ENCODE results near the gene LDLRAD4.

The LDLRAD4 gene

DNA sequence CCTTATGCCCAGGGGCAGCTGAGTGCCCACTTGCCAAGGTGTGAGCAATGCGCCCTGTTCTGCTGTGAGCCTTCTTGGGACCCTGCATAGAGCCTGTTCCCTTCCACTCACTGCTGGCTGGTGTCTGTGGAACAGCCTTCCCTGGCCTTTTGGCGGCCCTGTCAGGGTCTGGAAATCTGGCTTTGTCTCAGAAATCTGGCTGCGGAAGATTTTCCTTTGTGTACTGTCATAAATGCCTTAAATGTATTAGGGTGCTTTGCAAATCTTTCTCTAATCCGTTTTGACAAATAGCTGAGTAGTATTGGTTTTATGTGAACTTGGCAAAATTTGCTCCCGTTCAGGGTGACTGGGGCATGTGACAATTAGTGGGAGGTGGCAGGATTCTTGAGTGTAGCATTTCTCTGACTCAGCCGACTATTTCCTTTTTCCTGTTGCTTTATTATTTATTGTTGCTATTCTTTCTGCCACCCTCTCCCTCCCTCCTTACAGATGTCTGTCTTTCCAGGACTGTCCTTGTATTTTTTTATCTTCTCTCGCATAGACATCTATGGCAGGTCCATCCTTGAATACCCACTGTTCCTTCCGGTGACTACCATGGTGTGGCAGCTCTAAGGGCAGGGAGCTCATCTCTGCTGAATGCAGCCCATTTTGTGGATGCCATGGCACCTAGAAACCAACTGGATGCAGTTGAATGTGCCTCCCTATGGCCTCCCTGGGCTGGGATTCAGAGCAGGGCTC, 41.8 kb downstream of the LDLRAD4 start:
- no peak for TF ChIP-seq ZBTB7A (IDR thresholded peaks at IDR 0.05; ENCODE audit: low read depth)
- TF ChIP-seq USF1 (IDR thresholded peaks at IDR 0.05): peak; percentile 78

GRCh38 chr18:13260935-13261640, 42.5 kb downstream of the LDLRAD4 start:
- TF ChIP-seq, protein P1, sequence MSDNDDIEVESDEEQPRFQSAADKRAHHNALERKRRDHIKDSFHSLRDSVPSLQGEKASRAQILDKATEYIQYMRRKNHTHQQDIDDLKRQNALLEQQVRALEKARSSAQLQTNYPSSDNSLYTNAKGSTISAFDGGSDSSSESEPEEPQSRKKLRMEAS (IDR thresholded peaks at IDR 0.05): no peak
- TF ChIP-seq TAF1 (IDR thresholded peaks at IDR 0.05; ENCODE audit: low read depth) (no peak), TCF12 (IDR thresholded peaks at IDR 0.05; ENCODE audit: low read depth) (no peak), CREB1 (IDR thresholded peaks at IDR 0.05; ENCODE audit: low read depth) (no peak), REST (IDR thresholded peaks at IDR 0.05; ENCODE audit: low read depth) (no peak), ZBTB7A (IDR thresholded peaks at IDR 0.05; ENCODE audit: low read depth) (no peak), RAD21 (IDR thresholded peaks at IDR 0.05; ENCODE audit: low read depth) (no peak), CEBPB (IDR thresholded peaks at IDR 0.05) (no peak), FOXM1 (IDR thresholded peaks at IDR 0.05; ENCODE audit: borderline replicate concordance, low read depth) (no peak), EGR1 (IDR thresholded peaks at IDR 0.05) (no peak)

DNA sequence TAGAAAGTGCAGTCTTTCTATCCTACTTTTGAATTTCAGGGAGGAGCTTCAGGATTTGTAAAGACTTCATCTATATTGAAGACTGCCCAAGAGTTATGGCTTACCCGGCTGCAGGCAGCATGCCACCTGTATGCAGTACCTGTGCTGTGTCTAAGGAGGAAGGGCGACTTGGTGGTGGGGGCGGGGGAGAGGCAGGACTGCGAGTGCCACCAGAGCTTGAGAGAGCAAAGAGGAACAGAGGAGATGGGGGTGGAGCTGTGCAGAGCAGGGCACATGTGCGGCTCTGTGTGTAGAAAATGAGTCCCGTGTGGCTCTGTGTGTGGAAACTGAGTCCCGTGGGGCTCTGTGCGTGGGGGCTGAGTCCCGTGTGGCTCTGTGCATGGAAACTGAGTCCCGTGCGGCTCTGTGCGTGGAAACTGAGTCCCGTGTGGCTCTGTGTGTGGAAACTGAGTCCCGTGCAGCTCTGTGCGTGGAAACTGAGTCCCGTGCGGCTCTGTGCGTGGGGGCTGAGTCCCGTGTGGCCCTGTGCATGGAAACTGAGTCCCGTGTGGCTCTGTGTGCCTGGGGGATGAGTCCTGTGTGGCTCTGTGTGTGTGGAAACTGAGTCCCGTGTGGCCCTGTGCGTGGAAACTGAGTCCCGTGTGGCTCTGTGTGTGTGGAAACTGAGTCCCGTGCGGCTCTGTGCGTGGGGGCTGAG, 43.2 kb downstream of the LDLRAD4 start:
- no peak for TF ChIP-seq USF1 (IDR thresholded peaks at IDR 0.05)
- no peak for TF ChIP-seq TEAD4 (IDR thresholded peaks at IDR 0.05)
- no peak for TF ChIP-seq RAD21 (IDR thresholded peaks at IDR 0.05; ENCODE audit: low read depth)
- no peak for TF ChIP-seq FOXM1 (IDR thresholded peaks at IDR 0.05; ENCODE audit: borderline replicate concordance, low read depth)
- TF ChIP-seq NFIC (IDR thresholded peaks at IDR 0.05): no peak
- TF ChIP-seq TAF1 (IDR thresholded peaks at IDR 0.05; ENCODE audit: low read depth): no peak
- no peak for TF ChIP-seq CREB1 (IDR thresholded peaks at IDR 0.05; ENCODE audit: low read depth)
- TF ChIP-seq, protein P1 (IDR thresholded peaks at IDR 0.05): no peak
- TF ChIP-seq ZBTB7A (IDR thresholded peaks at IDR 0.05; ENCODE audit: low read depth): no peak
- TF ChIP-seq REST (IDR thresholded peaks at IDR 0.05; ENCODE audit: low read depth): no peak
- no peak for TF ChIP-seq CEBPB (IDR thresholded peaks at IDR 0.05)
- no peak for TF ChIP-seq EP300 (IDR thresholded peaks at IDR 0.05; ENCODE audit: borderline replicate concordance)

- TF ChIP-seq TAF1 (IDR thresholded peaks at IDR 0.05; ENCODE audit: low read depth): no peak
- TF ChIP-seq EGR1 (IDR thresholded peaks at IDR 0.05): no peak
- TF ChIP-seq REST (IDR thresholded peaks at IDR 0.05; ENCODE audit: low read depth): no peak
- TF ChIP-seq TEAD4 (IDR thresholded peaks at IDR 0.05): no peak
- TF ChIP-seq NFIC (IDR thresholded peaks at IDR 0.05): no peak
These were observed 44.5 kb downstream of the LDLRAD4 start for GRCh38 chr18:13262839-13263691.
